PC-3 (cell line): Measurements from ENCODE around the gene ARHGAP26.

Experiments used
- CTCF ChIP-seq: fragments of 300-600 bp; sonication (generic); conservative IDR thresholded peaks from 2 replicates; pipeline ENCODE4 v1.5.1; 2017; ENCODE audit warnings: antibody characterized with exemption, low read depth, mild to moderate bottlenecking, low read length
- EZH2 ChIP-seq: fragments of 300-600 bp; sonication (generic); IDR thresholded peaks from one replicate; pipeline ENCODE4 v1.6.1; 2017; ENCODE audit warnings: antibody characterized with exemption, mild to moderate bottlenecking, low read length; ENCODE audit not compliant: unreplicated experiment

GRCh38 chr5:143182901-143183820, 413.0 kb downstream of the ARHGAP26 start:
- TF ChIP-seq CTCF = no peak
- TF ChIP-seq EZH2 = no peak
